SU-DHL-6 (cell line): ENCODE data around the gene NMNAT2.

Experiments used
- H2AFZ ChIP-seq: fragments of 200-600 bp; sonication (generic); 2 replicates; pipeline ENCODE4 v1.6.1; 2014; ENCODE audit warnings: low read depth, mild to moderate bottlenecking, moderate library complexity, mixed read lengths, antibody characterized with exemption, low read length; ENCODE audit not compliant: severe bottlenecking
- H3F3A ChIP-seq: fragments of 200-600 bp; shearing (Covaris generic); 2 replicates; pipeline ENCODE4 v1.6.0; 2016; ENCODE audit warnings: antibody characterized with exemption, mild to moderate bottlenecking; ENCODE audit not compliant: insufficient read depth
- H3K27ac ChIP-seq: fragments of 200-600 bp; sonication (generic); 2 replicates; pipeline ENCODE4 v1.5.1; 2016; ENCODE audit warnings: low read depth, mild to moderate bottlenecking, low read length, moderate library complexity, mixed read lengths
- H3K27me3 ChIP-seq: fragments of 200-600 bp; sonication (generic), shearing (Covaris generic); 2 replicates; pipeline ENCODE4 v1.6.0; 2014; ENCODE audit warnings: mild to moderate bottlenecking, low read length
- H3K36me3 ChIP-seq: fragments of 200-600 bp; sonication (generic); 2 replicates; pipeline ENCODE4 v1.6.1; 2014; ENCODE audit warnings: mild to moderate bottlenecking, low read length, mixed read lengths
- H3K4me2 ChIP-seq: fragments of 300-600, 200-600 bp; shearing (Covaris generic), sonication (generic); 2 replicates; pipeline ENCODE4 v1.6.0; 2014; ENCODE audit warnings: low read length, low read depth, mild to moderate bottlenecking; ENCODE audit not compliant: poor library complexity, severe bottlenecking
- H3K4me3 ChIP-seq: fragments of 200-600 bp; sonication (generic); 2 replicates; pipeline ENCODE4 v1.5.1; 2014; ENCODE audit warnings: antibody characterized with exemption, low read length, mild to moderate bottlenecking, mixed read lengths; ENCODE audit not compliant: insufficient read depth, poor library complexity, severe bottlenecking
- H3K79me2 ChIP-seq: fragments of 200-600 bp; sonication (generic); 2 replicates; pipeline ENCODE4 v1.6.1; 2014; ENCODE audit warnings: mild to moderate bottlenecking, low read length, moderate library complexity; ENCODE audit not compliant: insufficient read depth
- H3K9ac ChIP-seq: fragments of 200-600 bp; sonication (generic); 2 replicates; pipeline ENCODE4 v1.7.0; 2014; ENCODE audit warnings: mild to moderate bottlenecking, low read length
- H3K9me2 ChIP-seq: fragments of 200-600 bp; sonication (generic); replicated peaks from 2 replicates; pipeline ENCODE4 v1.6.1; 2014; ENCODE audit warnings: low read length; ENCODE audit not compliant: insufficient read depth
- H3K9me3 ChIP-seq: fragments of 200-600 bp; sonication (generic); 2 replicates; pipeline ENCODE4 v1.6.1; 2014; ENCODE audit warnings: low read length, mixed read lengths; ENCODE audit not compliant: insufficient read depth
- H4K20me1 ChIP-seq: fragments of 200-600 bp; sonication (generic); 2 replicates; pipeline ENCODE4 v1.6.1; 2014; ENCODE audit warnings: low read depth, mild to moderate bottlenecking, antibody characterized with exemption, low read length, moderate library complexity, mixed read lengths
- CTCF ChIP-seq: fragments of 200-600 bp; sonication (generic); IDR thresholded peaks from one replicate; pipeline ENCODE4 v1.5.1; 2017; ENCODE audit warnings: antibody characterized with exemption, mild to moderate bottlenecking, low read length, moderate library complexity; ENCODE audit not compliant: insufficient read depth, poor library complexity, severe bottlenecking
- EZH2phosphoT487 ChIP-seq: fragments of 200-600 bp; sonication (generic), shearing (Covaris generic); conservative IDR thresholded peaks from 2 replicates; pipeline ENCODE4 v1.6.1; 2018; ENCODE audit warnings: mild to moderate bottlenecking, antibody characterized with exemption, low read length, moderate library complexity, mixed read lengths

The NMNAT2 gene

DNA sequence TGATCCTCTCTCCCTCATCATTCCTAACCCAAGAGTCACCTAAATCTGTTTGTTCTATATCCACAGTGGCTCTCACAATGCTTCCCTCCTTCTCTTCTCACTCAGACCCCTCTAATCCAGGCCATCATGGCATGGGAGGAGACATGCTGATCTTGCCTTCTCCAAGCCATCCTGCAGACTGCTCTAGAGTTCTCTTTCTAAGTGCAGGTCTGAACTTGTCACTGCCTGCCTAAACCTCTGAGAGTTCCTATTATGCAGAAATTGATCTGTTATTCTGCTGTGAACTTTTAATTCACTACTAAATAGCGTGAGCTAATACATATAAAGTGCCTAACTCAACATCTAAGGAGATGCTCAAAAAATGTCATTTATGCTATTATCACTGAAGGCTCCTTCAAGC is 205.3 kb downstream of the NMNAT2 start:
- Histone ChIP-seq H3K9ac (no peak overlapping the region), H3K9me3 (no peaks in the 10 kb centered on the region), H2AFZ (no peak overlapping the region), H3K79me2 (no peaks in the 10 kb centered on the region), H4K20me1 (no peaks in the 10 kb centered on the region), H3K36me3 (no peaks in the 10 kb centered on the region), H3K4me2 (no peak overlapping the region), H3K27me3 (no peaks in the 10 kb centered on the region), H3K9me2 (no peaks in the 10 kb centered on the region), H3K27ac (no peak overlapping the region), H3F3A (no peaks in the 10 kb centered on the region), H3K4me3 (no peak overlapping the region)
- no peak for TF ChIP-seq EZH2phosphoT487
- TF ChIP-seq CTCF: no peak

GRCh38 chr1:183210681-183211080 is 207.5 kb downstream of the NMNAT2 start:
- Histone ChIP-seq H3F3A (no peaks in the 10 kb centered on the region), H3K4me3 (no peak overlapping the region), H4K20me1 (no peaks in the 10 kb centered on the region), H3K9me3 (no peaks in the 10 kb centered on the region), H3K27ac (no peak overlapping the region), H3K4me2 (no peak overlapping the region), H3K36me3 (no peaks in the 10 kb centered on the region), H3K27me3 (no peaks in the 10 kb centered on the region), H3K9me2 (no peaks in the 10 kb centered on the region), H2AFZ (no peak overlapping the region), H3K9ac (no peak overlapping the region), H3K79me2 (no peaks in the 10 kb centered on the region)
- TF ChIP-seq CTCF: no peak
- no peak for TF ChIP-seq EZH2phosphoT487

DNA sequence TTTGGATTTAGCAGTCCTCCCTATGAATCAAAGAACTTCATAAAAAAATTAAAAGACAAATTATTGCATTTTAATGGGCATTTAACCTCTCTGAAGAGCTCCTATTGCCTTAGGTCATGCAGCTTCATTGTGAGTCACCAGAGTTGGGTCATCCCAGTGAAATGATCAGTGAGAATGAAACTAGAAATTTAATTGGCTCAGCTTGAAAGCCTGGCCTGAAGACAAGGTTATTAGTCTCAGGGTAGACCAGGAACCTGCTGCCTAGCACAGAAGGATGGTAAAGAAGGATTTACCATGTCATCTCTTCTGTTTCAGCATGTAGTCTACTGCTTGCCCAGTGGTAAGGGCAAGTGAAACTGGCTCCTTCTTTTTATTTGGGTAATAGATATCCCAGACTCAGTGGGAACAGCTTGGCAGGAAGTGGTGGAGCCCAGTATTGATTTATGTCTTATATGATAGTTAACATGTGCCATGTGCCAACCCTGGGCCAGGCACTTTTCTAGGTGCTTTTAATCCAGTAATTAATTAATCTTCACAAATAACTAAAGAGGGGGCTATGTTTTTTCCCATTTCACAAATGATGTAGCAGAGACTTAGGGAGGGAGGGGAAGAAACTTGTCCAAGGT is 208.5 kb downstream of the NMNAT2 start:
- Histone ChIP-seq H3F3A (no peaks in the 10 kb centered on the region), H3K79me2 (no peaks in the 10 kb centered on the region), H3K9me2 (no peaks in the 10 kb centered on the region), H3K27me3 (no peaks in the 10 kb centered on the region), H3K4me2 (no peak overlapping the region), H3K36me3 (no peaks in the 10 kb centered on the region), H3K4me3 (no peak overlapping the region), H3K9me3 (no peaks in the 10 kb centered on the region), H3K27ac (no peak overlapping the region), H2AFZ (no peak overlapping the region), H4K20me1 (no peaks in the 10 kb centered on the region), H3K9ac (no peak overlapping the region)
- TF ChIP-seq EZH2phosphoT487: no peak

DNA sequence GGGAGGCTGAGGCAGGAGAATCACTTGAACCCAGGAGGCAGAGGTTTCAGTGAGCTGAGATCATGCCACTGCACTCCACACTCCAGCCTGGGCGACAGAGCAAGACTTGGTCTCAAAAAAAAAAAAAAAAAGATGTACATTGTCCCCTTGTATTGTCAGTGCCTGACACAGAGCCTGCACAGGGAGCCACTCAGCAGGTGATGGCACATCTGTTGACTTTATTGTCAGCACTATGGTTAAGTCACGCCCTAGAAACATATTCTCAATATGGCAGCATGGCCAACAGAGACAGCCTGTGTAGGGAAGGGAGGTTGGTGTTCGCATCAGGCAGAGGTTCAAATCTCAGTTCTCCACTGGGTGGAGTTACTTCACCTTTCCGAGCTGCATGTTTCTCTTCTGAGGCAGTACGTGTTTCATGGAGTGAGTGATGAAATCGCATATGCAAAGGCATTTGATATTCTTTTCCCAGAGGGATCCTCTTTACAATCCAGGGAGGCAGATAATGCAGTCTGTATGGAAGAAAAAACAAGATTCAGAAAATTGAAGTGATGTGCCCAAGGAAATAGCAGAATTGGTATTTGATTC is 211.6 kb downstream of the NMNAT2 start:
- no peaks in the 10 kb centered on the region for H4K20me1 ChIP-seq
- no peaks in the 10 kb centered on the region for H3K79me2 ChIP-seq
- H3K36me3 ChIP-seq: no peaks in the 10 kb centered on the region
- no peak overlapping the region for H3K27ac ChIP-seq
- no peaks in the 10 kb centered on the region for H3K9me3 ChIP-seq
- no peak overlapping the region for H3K4me3 ChIP-seq
- no peaks in the 10 kb centered on the region for H3K27me3 ChIP-seq
- H3K9me2 ChIP-seq: no peaks in the 10 kb centered on the region
- TF ChIP-seq CTCF: no peak
- no peak for TF ChIP-seq EZH2phosphoT487
- no peaks in the 10 kb centered on the region for H3F3A ChIP-seq
- no peak overlapping the region for H2AFZ ChIP-seq
- no peak overlapping the region for H3K9ac ChIP-seq
- H3K4me2 ChIP-seq: no peak overlapping the region
